Measurements from ENCODE around the gene KRTAP12-4.

KRTAP12-4 gene

DNA sequence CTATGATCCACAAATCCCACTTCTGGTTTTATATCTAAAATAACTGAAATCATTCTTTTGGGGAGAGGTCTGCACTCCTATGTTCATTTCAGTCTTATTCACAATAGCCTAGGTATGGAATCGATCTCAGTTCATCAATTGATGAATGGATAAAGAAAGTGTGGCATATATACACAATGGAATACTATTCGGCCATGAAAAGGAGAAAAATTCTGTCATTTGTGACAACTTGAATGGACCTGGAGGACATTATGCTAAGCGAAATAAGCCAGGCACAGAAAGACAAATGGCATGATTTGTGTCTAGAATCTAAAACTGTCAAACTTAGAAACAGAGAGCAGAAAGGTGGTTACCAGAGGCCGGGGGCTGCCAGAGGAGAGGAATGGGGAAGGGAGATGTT, 48.0 kb downstream of the KRTAP12-4 start:
- DNase-seq, result no peak
